ENCODE results near the gene KAZN. TPM values are rescaled to one million over a fixed set of nuclear protein-coding genes. Genes with fewer than 3 reads are reported as not detected.

The KAZN gene
- total and polyA plus RNA-seq, 2 donors = 7.2 to 8.4 TPM

GRCh38 chr1:15068152-15068551 lies 469.7 kb downstream of the KAZN start:
- H3K36me3 ChIP-seq (ENCODE audit: insufficient read depth) = no peaks in the 10 kb centered on the region
- H3K4me1 ChIP-seq (ENCODE audit: insufficient read depth) = no peaks in the 10 kb centered on the region
- DNase-seq (ENCODE audit: extremely low spot score) = no peak
- 90% methylated on average over 14 of the region's 14 CpGs for WGBS
- no peak overlapping the region for H3K27ac ChIP-seq (ENCODE audit: low read depth)
- no peak overlapping the region for H3K4me3 ChIP-seq (ENCODE audit: low read depth, low read length)

GRCh38 chr1:15068997-15069396 lies 470.5 kb downstream of the KAZN start:
- no peak for DNase-seq (ENCODE audit: extremely low spot score)
- 89% methylated on average over 4 of the region's 4 CpGs for WGBS
- no peak overlapping the region for H3K27ac ChIP-seq (ENCODE audit: low read depth)
- no peak overlapping the region for H3K4me3 ChIP-seq (ENCODE audit: low read depth, low read length)
- no peaks in the 10 kb centered on the region for H3K4me1 ChIP-seq (ENCODE audit: insufficient read depth)
- H3K36me3 ChIP-seq (ENCODE audit: insufficient read depth) = no peaks in the 10 kb centered on the region

GRCh38 chr1:15070145-15070748 lies 471.8 kb downstream of the KAZN start:
- WGBS = 90% methylated on average over 14 of the region's 14 CpGs
- H3K27ac ChIP-seq (ENCODE audit: low read depth) = no peak overlapping the region
- H3K4me3 ChIP-seq (ENCODE audit: low read depth, low read length) = no peak overlapping the region
- H3K36me3 ChIP-seq (ENCODE audit: insufficient read depth) = no peaks in the 10 kb centered on the region
- no peak for DNase-seq (ENCODE audit: extremely low spot score)
- H3K4me1 ChIP-seq (ENCODE audit: insufficient read depth) = no peaks in the 10 kb centered on the region

GRCh38 chr1:15071936-15072335 lies 473.5 kb downstream of the KAZN start:
- H3K27ac ChIP-seq (ENCODE audit: low read depth) = no peak overlapping the region
- H3K36me3 ChIP-seq (ENCODE audit: insufficient read depth) = no peaks in the 10 kb centered on the region
- WGBS = 96% methylated on average over 6 of the region's 6 CpGs

GRCh38 chr1:15073799-15074308 lies 475.4 kb downstream of the KAZN start:
- Histone ChIP-seq H3K4me1 (ENCODE audit: insufficient read depth) (no peaks in the 10 kb centered on the region), H3K27ac (ENCODE audit: low read depth) (no peak overlapping the region), H3K36me3 (ENCODE audit: insufficient read depth) (no peaks in the 10 kb centered on the region), H3K4me3 (ENCODE audit: low read depth, low read length) (no peak overlapping the region)
- no peak for DNase-seq (ENCODE audit: extremely low spot score)
- WGBS = 88% methylated on average over 9 of the region's 9 CpGs

More at GRCh38 chr1:15071936-15072335, 473.5 kb downstream of the KAZN start:
- no peak overlapping the region for H3K4me3 ChIP-seq (ENCODE audit: low read depth, low read length)
- no peak for DNase-seq (ENCODE audit: extremely low spot score)
- no peaks in the 10 kb centered on the region for H3K4me1 ChIP-seq (ENCODE audit: insufficient read depth)

- H3K27ac ChIP-seq (ENCODE audit: low read depth) = no peak overlapping the region
- no peaks in the 10 kb centered on the region for H3K36me3 ChIP-seq (ENCODE audit: insufficient read depth)
- H3K4me3 ChIP-seq (ENCODE audit: low read depth, low read length) = no peak overlapping the region
Observed at GRCh38 chr1:15075175-15075574, 476.7 kb downstream of the KAZN start.

GRCh38 chr1:15075817-15076216 lies 477.3 kb downstream of the KAZN start:
- H3K36me3 ChIP-seq (ENCODE audit: insufficient read depth) = no peaks in the 10 kb centered on the region
- no peak overlapping the region for H3K4me3 ChIP-seq (ENCODE audit: low read depth, low read length)
- 35% methylated on average over 2 of the region's 2 CpGs for WGBS
- no peaks in the 10 kb centered on the region for H3K4me1 ChIP-seq (ENCODE audit: insufficient read depth)
- H3K27ac ChIP-seq (ENCODE audit: low read depth) = no peak overlapping the region
- DNase-seq (ENCODE audit: extremely low spot score) = no peak

More at GRCh38 chr1:15075175-15075574, 476.7 kb downstream of the KAZN start:
- WGBS = 98% methylated on average over 6 of the region's 6 CpGs
- no peaks in the 10 kb centered on the region for H3K4me1 ChIP-seq (ENCODE audit: insufficient read depth)
- no peak for DNase-seq (ENCODE audit: extremely low spot score)

GRCh38 chr1:15076807-15077206 lies 478.3 kb downstream of the KAZN start:
- DNase-seq (ENCODE audit: extremely low spot score) = no peak
- Histone ChIP-seq H3K4me3 (ENCODE audit: low read depth, low read length) (no peak overlapping the region), H3K36me3 (ENCODE audit: insufficient read depth) (no peaks in the 10 kb centered on the region), H3K27ac (ENCODE audit: low read depth) (no peak overlapping the region), H3K4me1 (ENCODE audit: insufficient read depth) (no peaks in the 10 kb centered on the region)
- WGBS = 96% methylated on average over 9 of the region's 9 CpGs

GRCh38 chr1:15077384-15077783 lies 478.9 kb downstream of the KAZN start:
- Histone ChIP-seq H3K4me1 (ENCODE audit: insufficient read depth) (no peaks in the 10 kb centered on the region), H3K36me3 (ENCODE audit: insufficient read depth) (no peaks in the 10 kb centered on the region), H3K4me3 (ENCODE audit: low read depth, low read length) (no peak overlapping the region), H3K27ac (ENCODE audit: low read depth) (no peak overlapping the region)
- WGBS = 91% methylated on average over 10 of the region's 10 CpGs
- DNase-seq (ENCODE audit: extremely low spot score) = no peak

GRCh38 chr1:15080328-15081007 lies 482.0 kb downstream of the KAZN start:
- WGBS = 90% methylated on average over 10 of the region's 10 CpGs
- no peaks in the 10 kb centered on the region for H3K4me1 ChIP-seq (ENCODE audit: insufficient read depth)
- H3K27ac ChIP-seq (ENCODE audit: low read depth) = no peak overlapping the region
- DNase-seq (ENCODE audit: extremely low spot score) = no peak
- no peaks in the 10 kb centered on the region for H3K36me3 ChIP-seq (ENCODE audit: insufficient read depth)
- H3K4me3 ChIP-seq (ENCODE audit: low read depth, low read length) = no peak overlapping the region

- 66% methylated on average over 8 of the region's 8 CpGs for WGBS
- Histone ChIP-seq H3K4me1 (ENCODE audit: insufficient read depth) (no peaks in the 10 kb centered on the region), H3K36me3 (ENCODE audit: insufficient read depth) (no peaks in the 10 kb centered on the region), H3K27ac (ENCODE audit: low read depth) (no peak overlapping the region), H3K4me3 (ENCODE audit: low read depth, low read length) (no peak overlapping the region)
- no peak for DNase-seq (ENCODE audit: extremely low spot score)
Observed at GRCh38 chr1:15081102-15081501, 482.6 kb downstream of the KAZN start.

- Histone ChIP-seq H3K4me1 (ENCODE audit: insufficient read depth) (no peaks in the 10 kb centered on the region), H3K4me3 (ENCODE audit: low read depth, low read length) (no peak overlapping the region), H3K27ac (ENCODE audit: low read depth) (no peak overlapping the region), H3K36me3 (ENCODE audit: insufficient read depth) (no peaks in the 10 kb centered on the region)
- 95% methylated on average over 7 of the region's 7 CpGs for WGBS
- no peak for DNase-seq (ENCODE audit: extremely low spot score)
Observed at GRCh38 chr1:15083578-15083977, 485.1 kb downstream of the KAZN start.

- H3K4me3 ChIP-seq (ENCODE audit: low read depth, low read length) = no peak overlapping the region
- no peaks in the 10 kb centered on the region for H3K36me3 ChIP-seq (ENCODE audit: insufficient read depth)
- 47% methylated on average over 16 of the region's 16 CpGs for WGBS
- peaks cover 3% of the 10 kb centered on the region for H3K4me1 ChIP-seq (ENCODE audit: insufficient read depth)
- DNase-seq (ENCODE audit: extremely low spot score) = peak; percentile 75
- no peak overlapping the region for H3K27ac ChIP-seq (ENCODE audit: low read depth)
Observed at GRCh38 chr1:15088281-15088971, 489.9 kb downstream of the KAZN start.
